Ovary (tissue), 3 donors: ENCODE data around the gene SPSB3.

Experiments
- CTCF ChIP-seq, 3 donors: fragments of 450-650 bp in 2 of 3; fragments of 200-600 bp in 1 of 3; IDR thresholded peaks; one replicate each; pipeline versions ENCODE4 v1.5.1 to v1.8.0; 2016 to 2022; ENCODE audit warnings: antibody characterized with exemption in 3 of 3, mild to moderate bottlenecking in 1 of 3
- EP300 ChIP-seq: sonication (generic); formaldehyde crosslinking; IDR thresholded peaks from one replicate; pipeline ENCODE4 v1.6.1; 2017; ENCODE audit warnings: antibody characterized with exemption
- donor health status: DM: no; HTN: no; CAD: no.

DNA sequence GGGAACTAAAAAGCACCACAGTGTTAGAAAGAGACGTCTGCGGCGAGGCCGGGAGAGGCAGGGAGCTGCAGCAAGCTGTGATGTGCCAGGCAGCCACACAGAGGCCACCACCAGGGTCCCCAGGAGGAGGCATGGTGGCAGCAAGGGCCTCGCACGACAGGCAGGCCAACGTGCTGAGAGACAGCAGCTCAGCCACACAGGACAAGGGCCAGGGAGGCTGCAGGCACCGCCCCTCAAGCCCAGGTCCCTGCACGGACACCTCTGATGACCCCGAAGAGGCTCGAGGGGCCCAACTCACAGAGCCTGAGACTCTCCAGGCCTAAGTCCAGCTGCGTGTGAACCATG, 38.5 kb upstream of the SPSB3 start:
- no peak for TF ChIP-seq CTCF (IDR thresholded peaks at IDR 0.05)
- TF ChIP-seq EP300, result no peak
